Ishikawa (cell line): ENCODE measurements around the gene ZNF879.

Experiments
- EGR1 ChIP-seq: IDR thresholded peaks from 2 replicates; pipeline ENCODE4 v1.6.1; 2012
- NFIC ChIP-seq: IDR thresholded peaks from 2 replicates; pipeline ENCODE4 v1.6.1; 2012
- REST ChIP-seq: IDR thresholded peaks from 2 replicates; pipeline ENCODE4 v1.6.1; 2012; ENCODE audit warnings: low read depth, mild to moderate bottlenecking
- YY1 ChIP-seq: IDR thresholded peaks from 2 replicates; pipeline ENCODE4 v1.6.1; 2012; ENCODE audit warnings: low read depth

- TF ChIP-seq YY1 (no peak), EGR1 (no peak), NFIC (no peak), REST (no peak)
Observed at GRCh38 chr5:178996156-178996555, 27.4 kb upstream of the ZNF879 start.
